AG09309 (cell line): ENCODE results near the gene GALK2.
"Not testable (repeated sequence)": the region's sequence is repeated elsewhere in the genome, so short reads cannot be mapped to it uniquely, and the experiment has no call there.

Experiments
- DNase-seq: peaks from one replicate; pipeline ENCODE4 v3.0.0-alpha.2; 2010; ENCODE audit warnings: low read depth
- H3K4me3 ChIP-seq: 2 replicates; pipeline ENCODE4 v1.5.1; 2011; ENCODE audit warnings: mild to moderate bottlenecking, low read depth, low read length, moderate library complexity; ENCODE audit not compliant: control insufficient read depth
- TF ChIP-seq, protein P1 (sequence below): IDR thresholded peaks from 2 replicates; pipeline ENCODE4 v1.5.1; 2011; ENCODE audit warnings: mild to moderate bottlenecking, low read depth, low read length, inconsistent platforms; ENCODE audit not compliant: insufficient read depth, control insufficient read depth; ENCODE audit errors: missing control alignments

The GALK2 gene

GRCh38 chr15:49189631-49190030 is 19.6 kb downstream of the GALK2 start:
- DNase-seq, result no peak
- TF ChIP-seq, protein P1, sequence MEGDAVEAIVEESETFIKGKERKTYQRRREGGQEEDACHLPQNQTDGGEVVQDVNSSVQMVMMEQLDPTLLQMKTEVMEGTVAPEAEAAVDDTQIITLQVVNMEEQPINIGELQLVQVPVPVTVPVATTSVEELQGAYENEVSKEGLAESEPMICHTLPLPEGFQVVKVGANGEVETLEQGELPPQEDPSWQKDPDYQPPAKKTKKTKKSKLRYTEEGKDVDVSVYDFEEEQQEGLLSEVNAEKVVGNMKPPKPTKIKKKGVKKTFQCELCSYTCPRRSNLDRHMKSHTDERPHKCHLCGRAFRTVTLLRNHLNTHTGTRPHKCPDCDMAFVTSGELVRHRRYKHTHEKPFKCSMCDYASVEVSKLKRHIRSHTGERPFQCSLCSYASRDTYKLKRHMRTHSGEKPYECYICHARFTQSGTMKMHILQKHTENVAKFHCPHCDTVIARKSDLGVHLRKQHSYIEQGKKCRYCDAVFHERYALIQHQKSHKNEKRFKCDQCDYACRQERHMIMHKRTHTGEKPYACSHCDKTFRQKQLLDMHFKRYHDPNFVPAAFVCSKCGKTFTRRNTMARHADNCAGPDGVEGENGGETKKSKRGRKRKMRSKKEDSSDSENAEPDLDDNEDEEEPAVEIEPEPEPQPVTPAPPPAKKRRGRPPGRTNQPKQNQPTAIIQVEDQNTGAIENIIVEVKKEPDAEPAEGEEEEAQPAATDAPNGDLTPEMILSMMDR, result no peak
- H3K4me3 ChIP-seq, result no peak overlapping the region

DNA sequence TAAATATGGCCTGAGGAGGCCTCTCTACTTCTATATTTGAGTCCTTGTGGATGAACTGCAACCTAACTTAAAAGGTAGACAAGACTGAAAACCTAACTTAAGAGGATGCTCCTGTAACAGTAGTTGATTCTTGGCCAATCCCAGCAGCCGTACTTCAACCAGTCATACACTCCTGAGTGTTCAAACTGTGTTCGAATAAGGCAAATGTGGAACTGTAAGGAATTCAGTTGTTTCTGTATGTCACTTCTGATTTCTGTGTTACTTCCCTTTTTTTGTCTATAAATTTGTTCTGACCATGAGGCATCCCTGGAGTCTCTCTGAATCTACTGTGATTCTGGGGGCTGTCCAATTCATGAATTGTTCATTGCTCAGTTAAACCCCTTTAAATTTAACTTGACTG is 20.5 kb downstream of the GALK2 start:
- no peak for DNase-seq
- H3K4me3 ChIP-seq, result no peak overlapping the region
- TF ChIP-seq, protein P1, result no peak

GRCh38 chr15:49191892-49192291 is 21.8 kb downstream of the GALK2 start:
- TF ChIP-seq, protein P1, result no peak
- no peak overlapping the region for H3K4me3 ChIP-seq
- no peak for DNase-seq

GRCh38 chr15:49196856-49197255 is 26.8 kb downstream of the GALK2 start:
- no peak overlapping the region for H3K4me3 ChIP-seq
- DNase-seq, result no peak
- TF ChIP-seq, protein P1, result no peak

- TF ChIP-seq, protein P1, result no peak
- DNase-seq, result no peak
- H3K4me3 ChIP-seq, result no peak overlapping the region
Observed at GRCh38 chr15:49199666-49200065, 29.6 kb downstream of the GALK2 start.

- H3K4me3 ChIP-seq, result no peak overlapping the region
- DNase-seq, result no peak
- TF ChIP-seq, protein P1, result no peak
Observed at GRCh38 chr15:49200347-49200746, 30.3 kb downstream of the GALK2 start.

GRCh38 chr15:49208102-49208501 is 38.1 kb downstream of the GALK2 start:
- DNase-seq, H3K4me3 ChIP-seq: not testable (repeated sequence)
